ELR (cell line): ENCODE data around the gene TRABD.
A peak's percentile ranks its signal among the peaks of the same experiment; 100 is the strongest.
"Not testable (repeated sequence)": the region's sequence is repeated elsewhere in the genome, so short reads cannot be mapped to it uniquely, and the experiment has no call there.

Source experiments
- DNase-seq: peaks from one replicate; pipeline ENCODE4 v3.0.0-alpha.2; 2015; ENCODE audit warnings: low read depth

TRABD gene

GRCh38 chr22:50185375-50186087 lies at the start of gene TRABD:
TRABD (plus strand) TSS chr22:50185913; CDS start chr22:50193061, 7,148 bp downstream.
- peak; percentile 92 for DNase-seq

GRCh38 chr22:50136581-50137015 lies 49.1 kb upstream of the TRABD start:
- DNase-seq: no peak

- not testable (repeated sequence) for DNase-seq
These were observed 48.4 kb upstream of the TRABD start for GRCh38 chr22:50137277-50137676.

- DNase-seq: no peak
These were observed 47.7 kb upstream of the TRABD start for GRCh38 chr22:50138041-50138440.

- no peak for DNase-seq
These were observed 46.7 kb upstream of the TRABD start for GRCh38 chr22:50138988-50139387.

- DNase-seq: no peak
These were observed 45.8 kb upstream of the TRABD start for GRCh38 chr22:50139843-50140415.

GRCh38 chr22:50140615-50141014 lies 45.1 kb upstream of the TRABD start:
- DNase-seq: no peak

- DNase-seq: no peak
These were observed 44.3 kb upstream of the TRABD start for GRCh38 chr22:50141462-50141861.

GRCh38 chr22:50141891-50142363 lies 43.8 kb upstream of the TRABD start:
- no peak for DNase-seq

GRCh38 chr22:50143096-50143495 lies 42.6 kb upstream of the TRABD start:
- DNase-seq: no peak

- no peak for DNase-seq
These were observed 41.6 kb upstream of the TRABD start for GRCh38 chr22:50144005-50144614.

GRCh38 chr22:50145721-50146438 lies 39.8 kb upstream of the TRABD start:
- DNase-seq: no peak

GRCh38 chr22:50146439-50147238 lies 39.1 kb upstream of the TRABD start:
- peak; percentile 80 for DNase-seq

- not testable (repeated sequence) for DNase-seq
These were observed 38.2 kb upstream of the TRABD start for GRCh38 chr22:50147258-50148165.

GRCh38 chr22:50148166-50148500 lies 37.6 kb upstream of the TRABD start:
- no peak for DNase-seq

- peak; percentile 60 for DNase-seq
These were observed 36.6 kb upstream of the TRABD start for GRCh38 chr22:50148991-50149721.

GRCh38 chr22:50150161-50151129 lies 35.3 kb upstream of the TRABD start:
- peak; percentile 17 for DNase-seq

GRCh38 chr22:50151571-50152537 lies 33.9 kb upstream of the TRABD start:
- DNase-seq: no peak
